Dedifferentiated amniotic fluid mesenchymal stem cell (primary cell): ENCODE data around the gene FAM98A.

ENCODE experiments used
- DNase-seq: peaks from one replicate; pipeline ENCODE4 v3.0.0-alpha.2; 2016; ENCODE audit errors: extremely low spot score

FAM98A gene

GRCh38 chr2:33599175-33599942 lies at the start of gene FAM98A:
FAM98A (minus strand) TSS chr2:33599299; CDS start chr2:33599221, 78 bp downstream.
- peak; percentile 99 for DNase-seq

GRCh38 chr2:33645861-33646260 lies 46.8 kb upstream of the FAM98A start:
- peak; percentile 75 for DNase-seq

GRCh38 chr2:33644215-33644614 lies 45.1 kb upstream of the FAM98A start:
- DNase-seq, result no peak

GRCh38 chr2:33636001-33636400 lies 36.9 kb upstream of the FAM98A start:
- DNase-seq, result no peak

GRCh38 chr2:33634261-33634910 lies 35.3 kb upstream of the FAM98A start:
- DNase-seq, result no peak

GRCh38 chr2:33633315-33633714 lies 34.2 kb upstream of the FAM98A start:
- no peak for DNase-seq

GRCh38 chr2:33632831-33633230 lies 33.7 kb upstream of the FAM98A start:
- DNase-seq, result no peak

- no peak for DNase-seq
Measured at GRCh38 chr2:33628031-33628827, 29.1 kb upstream of the FAM98A start.

- DNase-seq, result no peak
Measured at GRCh38 chr2:33619028-33619427, 19.9 kb upstream of the FAM98A start.

- DNase-seq, result no peak
Measured at GRCh38 chr2:33617989-33618388, 18.9 kb upstream of the FAM98A start.

- no peak for DNase-seq
Measured at GRCh38 chr2:33617401-33617800, 18.3 kb upstream of the FAM98A start.

- no peak for DNase-seq
Measured at GRCh38 chr2:33616873-33617272, 17.8 kb upstream of the FAM98A start.

- DNase-seq, result no peak
Measured at GRCh38 chr2:33614190-33614589, 15.1 kb upstream of the FAM98A start.

GRCh38 chr2:33607905-33608304 lies 8.8 kb upstream of the FAM98A start:
- DNase-seq, result no peak

GRCh38 chr2:33607251-33607721 lies 8.2 kb upstream of the FAM98A start:
- DNase-seq, result no peak

- DNase-seq, result no peak
Measured at GRCh38 chr2:33606622-33607021, 7.5 kb upstream of the FAM98A start.

- DNase-seq, result no peak
Measured at GRCh38 chr2:33606100-33606499, 7.0 kb upstream of the FAM98A start.

- no peak for DNase-seq
Measured at GRCh38 chr2:33605056-33605455, 6.0 kb upstream of the FAM98A start.

- no peak for DNase-seq
Measured at GRCh38 chr2:33603416-33603815, 4.3 kb upstream of the FAM98A start.

- no peak for DNase-seq
Measured at GRCh38 chr2:33602201-33602830, 3.2 kb upstream of the FAM98A start.

GRCh38 chr2:33599943-33600192 lies 769 bp upstream of the FAM98A start:
- no peak for DNase-seq

GRCh38 chr2:33598561-33599174 lies 431 bp downstream of the FAM98A start:
- peak; percentile 36 for DNase-seq
